Measurements from ENCODE around the gene TSPAN8.
"Not testable (repeated sequence)": the region's sequence is repeated elsewhere in the genome, so short reads cannot be mapped to it uniquely, and the experiment has no call there.

The TSPAN8 gene

GRCh38 chr12:71174146-71174545 lies 16.3 kb upstream of the TSPAN8 start:
- no peak for TF ChIP-seq CTCF (IDR thresholded peaks at IDR 0.05)
- intact Hi-C loops (cut with DNase I; ENCODE audit: low total_unique reads), result no loop called here
- H3K27me3 ChIP-seq, result no peaks in the 10 kb centered on the region
- no peak overlapping the region for H3K4me3 ChIP-seq
- no peak overlapping the region for H3K27ac ChIP-seq
- H3K9me3 ChIP-seq, result no peaks in the 10 kb centered on the region
- no peaks in the 10 kb centered on the region for H3K4me1 ChIP-seq
- H3K36me3 ChIP-seq, result no peaks in the 10 kb centered on the region
- no peak for DNase-seq

- no peaks in the 10 kb centered on the region for H3K27me3 ChIP-seq
- DNase-seq, result no peak
- H3K4me3 ChIP-seq, result no peak overlapping the region
- intact Hi-C loops (cut with DNase I; ENCODE audit: low total_unique reads), result no loop called here
- H3K27ac ChIP-seq, result no peak overlapping the region
- no peaks in the 10 kb centered on the region for H3K36me3 ChIP-seq
- no peaks in the 10 kb centered on the region for H3K9me3 ChIP-seq
- H3K4me1 ChIP-seq, result no peaks in the 10 kb centered on the region
- TF ChIP-seq CTCF (IDR thresholded peaks at IDR 0.05), result no peak
Measured at GRCh38 chr12:71170456-71170855, 12.7 kb upstream of the TSPAN8 start.

- DNase-seq, result no peak
- no peak for TF ChIP-seq CTCF (IDR thresholded peaks at IDR 0.05)
- intact Hi-C loops (cut with DNase I; ENCODE audit: low total_unique reads), result no loop called here
- Histone ChIP-seq H3K27me3 (no peaks in the 10 kb centered on the region), H3K4me3 (no peak overlapping the region), H3K9me3 (no peaks in the 10 kb centered on the region), H3K27ac (no peak overlapping the region), H3K36me3 (no peaks in the 10 kb centered on the region), H3K4me1 (peaks cover 0 to 6% (median 0%) of the 10 kb centered on the region in 4 donors)
Measured at GRCh38 chr12:71169286-71169685, 11.5 kb upstream of the TSPAN8 start.

- no peak for TF ChIP-seq CTCF (IDR thresholded peaks at IDR 0.05)
- Histone ChIP-seq H3K4me1 (peaks cover 0 to 8% (median 0%) of the 10 kb centered on the region in 4 donors), H3K36me3 (no peaks in the 10 kb centered on the region), H3K9me3 (no peaks in the 10 kb centered on the region), H3K27ac (no peak overlapping the region), H3K4me3 (no peak overlapping the region), H3K27me3 (no peaks in the 10 kb centered on the region)
- DNase-seq, result no peak
- intact Hi-C loops (cut with DNase I; ENCODE audit: low total_unique reads), result no loop called here
Measured at GRCh38 chr12:71166862-71167496, 9.2 kb upstream of the TSPAN8 start.

- Histone ChIP-seq H3K4me3 (no peak overlapping the region), H3K27ac (no peak overlapping the region), H3K4me1 (peaks cover 0 to 8% (median 0%) of the 10 kb centered on the region in 4 donors), H3K36me3 (no peaks in the 10 kb centered on the region), H3K27me3 (no peaks in the 10 kb centered on the region), H3K9me3 (no peaks in the 10 kb centered on the region)
- intact Hi-C loops (cut with DNase I; ENCODE audit: low total_unique reads), result no loop called here
- no peak for TF ChIP-seq CTCF (IDR thresholded peaks at IDR 0.05)
- DNase-seq, result no peak
Measured at GRCh38 chr12:71166280-71166679, 8.5 kb upstream of the TSPAN8 start.

- H3K27me3 ChIP-seq; H3K4me1 ChIP-seq; intact Hi-C loops (cut with DNase I; ENCODE audit: low total_unique reads); DNase-seq; H3K9me3 ChIP-seq; H3K36me3 ChIP-seq; H3K27ac ChIP-seq; H3K4me3 ChIP-seq: not testable (repeated sequence)
Measured at GRCh38 chr12:71165780-71166179, 8.0 kb upstream of the TSPAN8 start.
